NCI-H2107 treated with DMSO at 0.1 percent for 48 hours (cell line): ENCODE data around the gene TMUB2.

Source experiments
- DNase-seq: peaks from one replicate; lab custom pipeline; 2025; ENCODE audit not compliant: unreplicated experiment; lab: John Stamatoyannopoulos, UW

The TMUB2 gene

DNA sequence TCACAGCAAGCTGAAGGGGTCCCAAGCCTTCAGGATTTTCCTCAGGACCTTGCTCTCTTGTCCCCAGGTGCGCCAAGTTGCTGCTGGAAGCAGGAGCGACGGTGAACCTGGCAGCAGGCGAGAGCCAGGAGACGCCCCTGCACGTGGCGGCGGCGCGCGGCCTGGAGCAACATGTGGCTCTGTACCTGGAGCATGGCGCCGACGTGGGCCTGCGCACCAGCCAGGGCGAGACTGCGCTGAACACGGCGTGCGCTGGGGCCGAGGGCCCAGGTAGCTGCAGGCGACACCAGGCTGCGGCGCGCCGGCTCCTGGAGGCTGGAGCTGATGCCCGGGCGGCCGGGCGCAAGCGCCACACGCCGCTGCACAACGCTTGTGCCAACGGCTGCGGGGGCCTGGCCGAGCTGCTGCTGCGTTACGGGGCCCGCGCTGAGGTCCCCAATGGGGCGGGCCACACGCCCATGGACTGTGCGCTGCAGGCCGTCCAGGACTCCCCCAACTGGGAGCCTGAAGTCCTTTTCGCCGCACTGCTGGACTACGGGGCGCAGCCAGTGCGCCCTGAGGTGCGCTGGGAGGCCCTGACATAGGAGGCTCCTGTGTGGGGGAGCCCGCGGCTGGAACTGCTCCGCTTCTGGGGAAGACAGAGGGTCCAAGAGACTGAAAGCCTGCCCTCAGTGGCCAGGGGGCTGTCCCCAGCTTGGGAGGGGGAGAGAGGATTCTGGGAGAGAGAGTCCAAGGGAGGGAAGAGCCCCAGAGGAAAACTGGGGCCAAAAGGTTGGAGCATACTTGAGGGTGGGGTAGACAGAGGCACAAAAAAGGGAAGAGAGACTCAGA, 9.9 kb upstream of the TMUB2 start:
- DNase-seq, result no peak

DNA sequence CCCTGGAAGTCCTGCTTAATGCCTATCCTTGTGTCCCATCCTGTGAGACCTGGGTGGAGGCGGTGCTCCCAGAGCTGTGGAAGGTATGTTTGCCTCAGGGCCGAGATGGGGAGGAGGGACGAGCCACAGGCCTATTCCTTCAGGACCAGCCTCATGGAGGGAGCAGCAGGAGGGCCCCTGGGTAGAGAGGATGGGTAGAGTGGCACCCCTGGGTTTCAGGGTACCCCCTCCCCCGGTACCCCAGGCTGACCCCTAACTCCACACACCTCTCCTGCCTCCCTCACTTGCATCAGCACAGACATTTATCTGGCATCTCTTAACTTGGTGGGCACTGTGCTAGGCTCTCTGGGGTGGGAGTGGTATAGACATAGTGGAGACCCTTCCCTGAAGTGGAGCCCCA, 9.1 kb upstream of the TMUB2 start:
- DNase-seq, result no peak

DNA sequence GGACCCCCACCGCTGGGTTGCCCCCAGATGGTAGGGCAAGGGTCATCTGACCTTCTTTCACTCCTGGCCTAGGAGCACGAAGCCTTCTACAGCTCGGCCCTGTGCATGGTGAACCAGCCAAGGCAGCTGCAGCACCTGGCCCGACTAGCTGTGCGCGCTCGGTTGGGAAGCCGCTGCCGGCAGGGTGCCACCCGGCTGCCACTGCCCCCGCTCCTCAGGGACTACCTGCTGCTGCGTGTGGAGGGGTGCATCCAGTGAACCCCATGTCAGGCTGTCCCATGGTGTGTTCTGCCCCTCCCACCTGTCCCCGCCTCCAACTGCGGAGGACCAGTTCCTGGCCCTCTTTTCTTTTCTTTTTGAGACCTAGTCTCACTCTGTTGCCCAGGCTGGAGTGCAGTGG, 8.6 kb upstream of the TMUB2 start:
- DNase-seq, result no peak

DNA sequence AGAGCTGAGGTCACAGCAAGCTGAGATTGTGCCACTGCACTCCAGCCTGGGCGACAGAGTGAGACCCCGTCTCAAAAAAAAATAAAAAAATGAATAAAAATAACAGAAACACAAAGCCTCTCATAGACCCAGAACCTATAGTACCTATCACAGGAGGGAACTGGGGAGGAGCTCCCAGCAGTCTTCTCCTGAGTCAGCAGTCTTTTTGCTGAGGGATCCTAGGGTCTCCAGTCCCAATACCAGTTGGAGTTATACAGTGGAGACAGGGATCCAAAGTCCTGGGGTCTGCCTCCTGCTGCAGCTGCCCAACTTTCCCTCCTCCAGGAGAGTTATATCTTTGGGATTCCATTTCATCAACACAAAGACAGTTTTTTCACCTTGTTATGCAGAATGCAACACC, 3.7 kb upstream of the TMUB2 start:
- no peak for DNase-seq

DNA sequence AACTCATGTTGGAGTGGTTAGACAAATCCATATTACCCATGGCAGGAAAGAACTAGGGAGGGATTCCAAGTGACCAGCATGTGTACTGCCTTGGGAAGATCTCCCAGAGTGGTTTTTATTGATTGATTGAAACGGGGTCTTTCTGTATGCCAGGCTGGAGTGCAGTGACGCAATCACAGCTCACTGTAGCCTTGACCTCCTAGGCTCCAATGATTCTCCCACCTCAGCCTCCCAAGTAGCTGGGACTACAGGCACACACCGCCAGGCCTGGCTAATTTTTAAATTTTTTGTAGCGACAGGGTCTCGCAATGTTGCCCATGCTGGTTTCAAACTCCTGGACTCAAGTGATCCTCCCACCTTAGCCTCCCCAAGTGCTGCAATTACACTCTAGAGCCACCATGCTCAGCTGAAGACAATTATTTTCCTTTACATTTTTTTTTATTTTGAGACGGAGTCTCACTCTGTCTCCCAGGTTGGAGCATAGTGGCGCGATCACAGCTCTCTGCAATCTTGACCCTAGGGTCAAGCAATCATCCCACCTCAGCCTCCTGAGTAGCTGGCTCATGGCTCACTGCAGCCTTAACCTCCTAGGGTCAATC, 2.5 kb upstream of the TMUB2 start:
- no peak for DNase-seq

DNA sequence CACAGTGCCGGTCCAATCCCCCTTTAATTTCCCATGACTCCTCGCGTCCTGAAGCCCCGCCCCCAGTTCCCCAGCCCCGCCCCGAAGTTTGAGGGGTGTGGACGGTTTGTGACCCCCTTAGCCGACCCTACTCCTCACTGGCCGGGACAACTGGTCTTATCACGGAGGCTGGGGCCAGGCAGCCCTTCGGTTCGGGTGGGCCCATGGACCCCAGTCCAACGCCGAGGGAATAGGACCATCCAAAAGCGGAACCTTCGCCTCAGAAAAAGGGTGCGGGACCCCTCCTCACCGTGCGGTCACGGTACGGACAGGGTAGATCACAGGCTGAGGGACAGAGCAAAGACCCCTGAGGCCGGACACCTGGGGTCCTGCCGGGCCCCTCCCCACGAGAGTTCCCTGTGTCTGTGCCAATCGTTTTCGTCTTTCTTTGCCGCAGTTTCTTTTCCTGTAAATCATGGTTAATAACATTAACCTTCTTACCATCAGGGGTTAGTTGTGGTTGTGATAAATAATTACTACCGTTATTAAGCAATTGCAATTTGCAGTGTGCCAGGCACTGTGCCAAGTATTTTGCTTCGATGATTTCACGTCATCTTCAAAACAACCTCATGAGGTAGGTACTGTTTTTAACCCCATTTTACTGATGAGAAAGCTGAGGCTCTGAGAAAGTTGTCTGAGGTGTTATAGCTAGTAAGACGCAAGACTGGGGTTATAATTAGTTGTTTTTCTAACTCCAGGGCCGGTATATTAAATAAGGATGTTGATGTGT, 543 bp downstream of the TMUB2 start:
- DNase-seq, result no peak

DNA sequence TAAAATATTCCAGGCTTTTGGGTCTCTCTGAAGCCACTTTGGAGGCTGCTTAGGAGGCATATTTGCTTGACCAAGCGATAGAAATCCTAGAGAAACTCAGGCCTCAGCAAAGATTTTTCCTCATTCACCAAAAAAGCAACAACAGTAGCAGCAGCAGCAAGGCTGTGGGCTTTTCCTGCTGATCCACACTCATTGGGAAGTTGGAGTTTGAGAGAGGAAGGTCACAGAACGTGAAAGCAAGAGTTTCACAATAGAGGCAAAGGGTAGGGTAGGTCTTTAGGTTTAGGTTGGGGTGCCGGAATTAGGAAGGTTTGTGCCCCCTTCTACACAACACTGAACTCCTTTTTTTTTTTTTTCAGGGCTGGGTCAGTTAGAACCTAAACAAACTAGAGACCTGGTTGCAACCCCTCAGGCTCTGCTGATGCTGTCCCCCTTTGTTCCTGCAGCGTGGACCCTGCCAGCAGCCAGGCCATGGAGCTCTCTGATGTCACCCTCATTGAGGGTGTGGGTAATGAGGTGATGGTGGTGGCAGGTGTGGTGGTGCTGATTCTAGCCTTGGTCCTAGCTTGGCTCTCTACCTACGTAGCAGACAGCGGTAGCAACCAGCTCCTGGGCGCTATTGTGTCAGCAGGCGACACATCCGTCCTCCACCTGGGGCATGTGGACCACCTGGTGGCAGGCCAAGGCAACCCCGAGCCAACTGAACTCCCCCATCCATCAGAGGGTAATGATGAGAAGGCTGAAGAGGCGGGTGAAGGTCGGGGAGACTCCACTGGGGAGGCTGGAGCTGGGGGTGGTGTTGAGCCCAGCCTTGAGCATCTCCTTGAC, 2.0 kb downstream of the TMUB2 start:
- no peak for DNase-seq

DNA sequence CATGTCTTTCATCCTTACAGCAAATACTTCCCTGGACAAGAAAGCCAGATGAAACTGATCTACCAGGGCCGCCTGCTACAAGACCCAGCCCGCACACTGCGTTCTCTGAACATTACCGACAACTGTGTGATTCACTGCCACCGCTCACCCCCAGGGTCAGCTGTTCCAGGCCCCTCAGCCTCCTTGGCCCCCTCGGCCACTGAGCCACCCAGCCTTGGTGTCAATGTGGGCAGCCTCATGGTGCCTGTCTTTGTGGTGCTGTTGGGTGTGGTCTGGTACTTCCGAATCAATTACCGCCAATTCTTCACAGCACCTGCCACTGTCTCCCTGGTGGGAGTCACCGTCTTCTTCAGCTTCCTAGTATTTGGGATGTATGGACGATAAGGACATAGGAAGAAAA, 3.7 kb downstream of the TMUB2 start:
- DNase-seq, result no peak

DNA sequence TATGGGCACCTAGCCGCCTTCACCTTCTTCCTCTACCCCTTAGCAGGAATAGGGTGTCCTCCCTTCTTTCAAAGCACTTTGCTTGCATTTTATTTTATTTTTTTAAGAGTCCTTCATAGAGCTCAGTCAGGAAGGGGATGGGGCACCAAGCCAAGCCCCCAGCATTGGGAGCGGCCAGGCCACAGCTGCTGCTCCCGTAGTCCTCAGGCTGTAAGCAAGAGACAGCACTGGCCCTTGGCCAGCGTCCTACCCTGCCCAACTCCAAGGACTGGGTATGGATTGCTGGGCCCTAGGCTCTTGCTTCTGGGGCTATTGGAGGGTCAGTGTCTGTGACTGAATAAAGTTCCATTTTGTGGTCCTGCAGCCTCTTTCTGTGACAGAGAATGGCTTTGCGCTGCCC, 4.6 kb downstream of the TMUB2 start:
- DNase-seq, result no peak

DNA sequence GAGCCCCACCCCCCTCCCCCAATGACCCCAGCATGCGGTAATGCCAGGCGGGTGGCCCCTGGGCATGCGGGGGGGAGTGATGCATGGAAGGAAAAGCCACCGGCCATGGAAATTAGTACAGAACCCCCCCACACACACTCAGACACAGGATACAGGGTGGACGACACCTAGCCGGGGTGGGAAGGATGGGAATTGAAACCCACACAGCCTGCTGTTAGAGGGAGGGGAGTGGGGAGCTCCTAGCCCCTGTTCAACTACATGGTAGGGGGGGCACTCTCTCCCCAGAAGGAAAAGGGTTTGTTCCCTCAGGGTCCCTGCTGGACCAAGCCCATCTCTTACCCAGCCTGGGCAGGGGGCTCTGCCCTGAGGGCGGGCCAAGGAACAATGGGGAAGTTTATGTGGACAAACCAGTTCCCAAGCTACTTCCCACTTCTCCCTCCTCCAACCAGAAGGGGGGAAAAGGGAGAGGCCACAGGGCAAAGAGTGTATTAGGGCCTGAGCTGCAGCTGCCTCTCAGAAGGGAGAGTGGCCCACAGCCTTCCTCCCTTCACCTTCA, 5.2 kb downstream of the TMUB2 start:
- no peak for DNase-seq

DNA sequence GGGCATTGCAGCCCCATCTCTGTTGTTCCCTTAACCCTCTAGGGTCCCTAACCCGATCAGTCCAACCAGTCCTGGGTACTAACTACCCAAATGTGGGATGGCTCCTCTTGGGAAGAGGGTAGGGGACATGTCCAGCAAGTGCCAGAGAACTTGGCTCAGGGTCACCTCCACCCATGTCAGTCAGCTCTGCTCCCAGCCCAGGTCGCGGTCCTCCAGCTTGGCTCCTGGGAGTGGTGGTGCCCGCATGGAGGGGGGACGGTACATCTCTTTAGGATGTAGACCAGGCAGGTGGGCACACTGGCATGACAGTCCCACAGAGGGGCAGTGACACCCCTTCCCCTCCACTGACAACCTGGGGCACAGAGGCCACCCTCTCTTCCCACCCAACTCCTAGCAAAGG, 6.0 kb downstream of the TMUB2 start:
- DNase-seq, result no peak

DNA sequence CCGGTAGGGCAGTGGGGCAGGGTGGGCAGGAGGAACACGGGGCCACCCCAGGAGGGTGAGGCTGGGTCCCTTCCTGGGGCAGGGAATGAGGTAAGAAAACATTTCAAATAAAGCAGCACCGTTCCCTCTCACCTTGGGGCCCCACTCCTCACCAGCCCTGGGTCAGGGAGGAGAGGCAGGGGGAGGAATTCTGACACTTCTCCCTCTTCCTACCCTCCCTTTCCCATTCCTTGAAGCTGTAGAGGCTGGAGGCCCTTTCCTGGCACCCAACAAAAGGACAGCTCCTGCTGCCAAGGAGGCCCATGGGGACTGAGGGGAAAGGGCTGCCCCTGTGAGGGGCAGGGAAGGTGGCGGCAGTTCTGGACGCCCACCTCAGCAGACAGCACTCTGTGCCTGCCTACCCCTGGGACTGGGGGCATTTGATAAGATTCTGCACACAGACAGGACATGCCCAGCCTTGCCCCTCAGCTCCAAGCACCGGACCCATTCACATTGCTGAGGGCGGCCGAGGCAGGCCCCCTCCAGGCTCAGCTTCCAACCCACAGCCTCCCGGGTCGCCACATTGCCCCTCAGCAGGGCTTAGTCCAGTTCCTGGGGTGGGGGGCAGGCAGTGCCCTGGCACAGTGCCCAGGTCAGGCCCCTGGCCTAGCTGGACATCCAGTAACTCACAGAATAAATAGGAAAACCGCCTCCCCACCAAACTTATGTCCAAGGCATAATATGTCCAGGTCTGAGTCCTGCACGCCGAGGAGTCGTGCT, 6.7 kb downstream of the TMUB2 start:
- DNase-seq, result no peak

DNA sequence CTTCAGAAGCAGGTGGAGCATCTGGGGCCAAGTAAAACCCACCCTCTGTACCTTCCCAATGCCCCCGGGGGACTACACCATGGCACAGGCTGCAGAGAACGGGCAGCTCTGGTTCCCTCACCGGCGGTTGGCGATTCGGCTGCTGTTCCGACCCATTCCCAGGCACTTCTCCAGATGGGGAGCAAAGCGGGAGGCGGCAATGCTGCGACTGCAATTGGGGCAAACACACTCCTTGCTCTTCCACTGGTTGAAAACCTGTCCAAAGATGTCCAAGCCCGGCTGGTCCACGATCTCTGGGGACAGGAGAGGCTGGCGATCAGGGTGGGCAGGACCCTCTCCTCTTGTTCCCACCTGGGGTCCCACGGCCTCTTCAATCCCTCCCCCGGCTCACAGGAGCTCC, 10.3 kb downstream of the TMUB2 start:
- DNase-seq, result no peak

DNA sequence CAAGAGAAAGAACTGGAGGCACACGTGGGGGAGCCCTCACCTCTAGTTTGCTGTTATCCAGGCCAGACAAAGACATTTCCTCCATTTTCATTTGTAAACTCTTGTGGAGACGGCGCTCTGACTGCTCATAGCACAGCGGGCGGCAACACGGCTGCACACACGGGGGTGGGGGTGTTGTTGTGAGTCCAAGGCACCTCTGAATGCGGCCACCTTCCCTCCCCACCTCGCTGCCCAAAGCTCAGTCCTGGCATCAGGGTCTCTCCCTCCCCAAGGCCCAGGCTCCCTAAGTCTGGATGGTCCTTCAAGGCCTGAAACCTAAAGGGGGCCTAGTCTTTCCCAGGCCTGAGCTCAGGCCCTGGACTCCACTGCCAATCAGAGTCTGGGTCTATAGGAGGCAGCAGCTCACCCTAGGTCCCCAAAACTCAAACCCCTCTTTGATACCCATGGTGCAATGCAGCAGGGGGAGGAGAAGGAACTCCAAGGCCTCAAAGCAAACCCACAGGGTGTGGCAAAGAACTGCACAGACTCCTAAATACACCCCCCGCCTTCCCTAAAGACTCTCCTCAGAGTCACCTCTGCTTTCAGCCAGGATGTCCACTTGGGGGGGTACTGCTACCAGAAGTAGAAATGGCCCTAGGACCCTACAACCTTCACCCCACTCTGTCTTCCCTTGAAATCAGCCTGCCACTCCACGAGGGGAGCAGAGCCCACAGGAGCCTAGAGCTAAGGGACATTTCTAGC, 11.4 kb downstream of the TMUB2 start:
- DNase-seq, result no peak

DNA sequence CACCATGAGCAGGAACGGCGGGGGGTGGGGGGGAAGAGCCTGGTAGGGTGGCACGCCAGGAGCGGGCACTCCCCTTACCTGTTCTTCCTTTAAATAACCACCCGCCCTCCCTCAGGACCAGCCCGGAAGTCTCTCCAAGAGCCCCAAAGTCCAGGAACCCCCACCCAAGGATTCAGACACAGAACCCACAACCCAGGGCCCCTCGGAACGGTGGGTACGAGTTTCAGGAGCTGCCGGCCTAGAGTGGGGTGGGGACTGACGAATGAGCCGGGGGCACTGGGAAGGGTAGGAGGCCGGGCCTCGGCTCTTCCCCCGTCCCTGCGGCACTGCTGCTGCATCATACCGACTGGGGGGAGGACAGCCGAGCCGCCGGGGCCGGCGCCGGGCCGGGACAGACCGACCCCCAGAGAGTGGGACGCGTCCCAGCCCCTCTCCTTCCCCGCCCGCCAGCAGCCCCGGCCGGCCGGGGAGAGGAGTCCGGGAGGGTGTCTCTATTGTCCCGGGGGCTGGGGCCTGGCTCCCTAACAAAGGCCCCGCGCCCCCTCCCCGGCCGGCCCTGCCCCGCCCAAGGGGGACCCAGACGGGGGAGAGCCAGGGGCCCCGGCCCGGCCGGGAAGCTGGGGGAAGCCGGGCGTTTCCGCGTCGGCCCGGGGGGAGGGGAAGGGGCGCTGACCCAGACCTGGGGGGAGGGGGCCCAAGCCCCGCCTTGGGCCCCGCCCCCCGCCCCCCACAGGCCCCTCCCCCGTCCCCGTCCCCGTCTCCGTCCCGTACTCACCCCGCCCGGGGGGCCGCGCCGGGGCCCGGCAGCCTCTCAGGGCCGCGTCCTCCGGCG, 12.2 kb downstream of the TMUB2 start:
- no peak for DNase-seq

DNA sequence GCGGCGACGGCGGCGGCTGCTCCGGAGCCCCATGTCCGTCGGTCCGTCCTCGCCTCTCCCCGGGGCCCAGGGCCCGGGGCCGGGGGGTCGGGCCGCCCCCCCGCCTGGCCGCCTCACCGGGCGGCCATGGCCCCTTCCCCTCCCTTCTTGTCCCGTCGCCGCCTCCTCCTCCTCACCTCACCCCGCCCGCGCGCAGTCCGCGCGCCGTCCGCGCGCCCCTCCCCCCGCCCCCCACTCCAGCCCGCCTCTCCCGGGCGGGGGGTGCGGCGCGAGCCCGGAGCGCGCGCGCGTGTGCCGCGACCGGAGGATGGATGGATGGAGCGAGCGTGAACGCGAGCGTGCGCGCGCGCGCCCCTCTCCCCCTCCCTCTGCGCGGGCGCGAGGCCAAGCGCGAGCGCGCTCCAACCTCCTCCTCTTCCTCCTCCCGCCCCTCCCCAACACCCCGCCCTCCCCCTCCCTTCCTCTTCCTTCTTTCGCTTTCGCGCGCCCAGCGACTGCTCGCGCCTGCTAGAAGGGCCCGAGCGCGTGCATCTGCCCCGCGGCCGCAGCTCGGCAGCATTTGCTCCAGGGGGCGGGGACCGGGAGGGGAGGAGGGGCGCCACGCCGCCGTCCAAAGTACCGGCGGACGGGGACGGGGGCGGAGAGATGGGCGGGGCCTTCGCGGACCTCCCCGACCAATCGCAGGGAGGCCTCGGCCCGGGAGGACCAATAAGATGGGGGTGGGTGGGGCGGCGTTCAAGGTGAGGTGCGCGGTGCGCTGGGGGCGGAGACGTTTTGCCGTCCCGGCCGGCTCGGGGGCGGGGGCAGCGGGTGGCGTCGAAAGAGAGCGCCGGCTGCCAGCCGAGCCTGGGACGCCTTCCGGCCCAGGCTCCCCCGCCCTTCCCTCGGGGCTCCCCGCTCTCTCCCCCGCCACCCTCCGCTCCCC, 13.0 kb downstream of the TMUB2 start, which contains the start of gene ATXN7L3:
ATXN7L3 (minus strand) TSS at position 332 of the 925 bp plus-strand sequence. CDS start 1,814 bp downstream, outside the sequence.
- DNase-seq, result peak; percentile 76

DNA sequence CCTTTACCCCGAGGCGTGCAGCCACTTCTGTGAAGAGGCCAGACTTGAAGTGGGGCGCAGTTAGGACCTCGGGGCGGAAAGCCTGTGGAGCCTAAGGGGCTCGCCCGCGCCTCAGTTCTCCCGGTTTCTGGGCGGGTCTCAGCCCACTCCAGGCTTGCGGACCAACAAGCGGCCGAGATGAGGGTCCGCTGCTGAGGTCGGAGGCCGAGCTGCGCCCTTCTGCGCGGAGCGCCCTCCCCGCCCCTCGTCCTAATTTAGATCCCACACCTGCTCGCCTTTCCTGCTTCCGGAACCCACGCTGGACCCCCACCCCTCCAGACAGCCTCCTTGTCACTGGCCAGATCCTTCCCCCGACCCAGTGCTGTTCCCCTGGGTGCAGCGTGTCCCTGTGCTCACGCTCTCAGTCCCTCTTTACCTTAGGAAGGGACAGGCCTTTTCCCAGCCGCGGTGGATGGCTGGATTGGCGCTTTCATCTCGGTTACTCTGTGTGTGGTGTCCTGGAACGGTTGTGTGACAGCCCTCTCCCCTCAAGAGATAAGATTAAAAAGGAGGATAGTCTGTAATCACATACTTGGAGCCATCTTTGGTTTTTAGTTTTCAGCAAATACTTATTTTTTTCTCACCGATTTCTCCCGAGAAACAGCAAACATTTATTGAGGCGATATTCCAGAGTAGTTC, 13.8 kb downstream of the TMUB2 start:
- peak; percentile 24 for DNase-seq
